Trophoblast cell (in vitro differentiated cells and primary cell): ENCODE measurements around the gene RABL2A.
"Not testable (repeated sequence)": the region's sequence is repeated elsewhere in the genome, so short reads cannot be mapped to it uniquely, and the experiment has no call there.

ENCODE experiments used
- DNase-seq, 2 donors: peaks; one replicate each; pipeline ENCODE4 v3.0.0-alpha.2; 2016
- H2AFZ ChIP-seq: 2 replicates; pipeline ENCODE4 v1.6.1; 2013; ENCODE audit warnings: low read length, moderate library complexity, mild to moderate bottlenecking; ENCODE audit not compliant: insufficient read depth, poor library complexity
- H2AK5ac ChIP-seq: 2 replicates; pipeline ENCODE4 v1.6.1; 2013; ENCODE audit warnings: mild to moderate bottlenecking, low read length
- H2BK120ac ChIP-seq: 2 replicates; pipeline ENCODE4 v1.6.1; 2013; ENCODE audit warnings: low read length, mild to moderate bottlenecking, moderate library complexity; ENCODE audit not compliant: insufficient read depth, poor library complexity
- H2BK12ac ChIP-seq: 2 replicates; pipeline ENCODE4 v1.6.1; 2013; ENCODE audit warnings: mild to moderate bottlenecking, low read length, moderate library complexity
- H2BK5ac ChIP-seq: 2 replicates; pipeline ENCODE4 v1.6.1; 2013; ENCODE audit warnings: low read length, low read depth, moderate library complexity, mild to moderate bottlenecking; ENCODE audit not compliant: poor library complexity
- H3K14ac ChIP-seq: 2 replicates; pipeline ENCODE4 v1.6.1; 2013; ENCODE audit warnings: mild to moderate bottlenecking, low read length
- H3K18ac ChIP-seq: 2 replicates; pipeline ENCODE4 v1.6.1; 2013; ENCODE audit warnings: mild to moderate bottlenecking, low read length
- H3K23ac ChIP-seq: 2 replicates; pipeline ENCODE4 v1.6.1; 2013; ENCODE audit warnings: low read length
- H3K27ac ChIP-seq: 2 replicates; pipeline ENCODE4 v1.5.1; 2013; ENCODE audit warnings: low read depth, mild to moderate bottlenecking, inconsistent platforms, low read length, moderate library complexity
- H3K27me3 ChIP-seq: 2 replicates; pipeline ENCODE4 v1.6.1; 2013; ENCODE audit warnings: inconsistent platforms, mild to moderate bottlenecking, low read length, moderate library complexity; ENCODE audit not compliant: insufficient read depth
- H3K36me3 ChIP-seq, 2 experiments: 1 replicate in 1 of 2; 2 replicates in 1 of 2; pipeline ENCODE4 v1.6.1; 2013; ENCODE audit warnings: low read length in 2 of 2, mild to moderate bottlenecking in 2 of 2, moderate library complexity in 1 of 2; ENCODE audit not compliant: insufficient read depth in 2 of 2, control insufficient read depth in 1 of 2
- H3K4ac ChIP-seq: 2 replicates; pipeline ENCODE4 v1.6.1; 2013; ENCODE audit warnings: low read depth, mild to moderate bottlenecking, low read length, moderate library complexity
- H3K4me1 ChIP-seq, 2 experiments: 1 replicate in 1 of 2; 2 replicates in 1 of 2; pipeline ENCODE4 v1.6.1; 2013; ENCODE audit warnings: low read length in 2 of 2, mild to moderate bottlenecking in 2 of 2, moderate library complexity in 1 of 2; ENCODE audit not compliant: insufficient read depth in 2 of 2, control insufficient read depth in 1 of 2
- H3K4me2 ChIP-seq: 2 replicates; pipeline ENCODE4 v1.6.1; 2013; ENCODE audit warnings: inconsistent platforms, mild to moderate bottlenecking, low read length, moderate library complexity
- H3K4me3 ChIP-seq: 2 replicates; pipeline ENCODE4 v1.5.1; 2013; ENCODE audit warnings: mild to moderate bottlenecking, low read depth, low read length, inconsistent platforms
- H3K79me1 ChIP-seq: one replicate; pipeline ENCODE4 v1.6.1; 2013; ENCODE audit warnings: low read length
- H3K79me2 ChIP-seq: 2 replicates; pipeline ENCODE4 v1.6.1; 2013; ENCODE audit warnings: low read length, mild to moderate bottlenecking; ENCODE audit not compliant: control insufficient read depth, insufficient read depth, poor library complexity
- H3K9ac ChIP-seq: 2 replicates; pipeline ENCODE4 v1.6.1; 2013; ENCODE audit warnings: mild to moderate bottlenecking, low read length
- H3K9me3 ChIP-seq: 2 replicates; pipeline ENCODE4 v1.6.1; 2013; ENCODE audit warnings: low read depth, mild to moderate bottlenecking, control low read depth, inconsistent platforms, low read length; ENCODE audit not compliant: insufficient read depth
- H4K12ac ChIP-seq: 2 replicates; pipeline ENCODE4 v1.6.1; 2013; ENCODE audit warnings: low read depth, mild to moderate bottlenecking, low read length, moderate library complexity
- H4K8ac ChIP-seq: 2 replicates; pipeline ENCODE4 v1.6.1; 2013; ENCODE audit warnings: low read depth, mild to moderate bottlenecking, low read length, moderate library complexity
- H4K91ac ChIP-seq: one replicate; pipeline ENCODE4 v1.6.1; 2013; ENCODE audit warnings: low read depth, mild to moderate bottlenecking, low read length, moderate library complexity
- WGBS: extraction: QIAGEN DNeasy Blood & Tissue Kit; methylation state at CpG from one replicate; pipeline ENCODE4 v1.1.7; 2013; ENCODE audit warnings: missing lambda C conversion rate; ENCODE audit not compliant: insufficient read length, insufficient coverage; ENCODE audit errors: extremely low coverage; 5-methylcytosine and 5-hydroxymethylcytosine counted together

RABL2A gene

GRCh38 chr2:113632849-113633345 is 5.8 kb downstream of the RABL2A start:
- H3K18ac ChIP-seq, H4K12ac ChIP-seq, H3K79me1 ChIP-seq, H3K4ac ChIP-seq, H3K4me3 ChIP-seq, H2BK12ac ChIP-seq, H2BK5ac ChIP-seq, H3K4me1 ChIP-seq, H3K9me3 ChIP-seq, H3K27ac ChIP-seq, H4K8ac ChIP-seq, H3K79me2 ChIP-seq, H3K23ac ChIP-seq, H3K9ac ChIP-seq, H2AFZ ChIP-seq, H2AK5ac ChIP-seq, H3K14ac ChIP-seq, H4K91ac ChIP-seq, H3K27me3 ChIP-seq, H2BK120ac ChIP-seq, H3K4me2 ChIP-seq, DNase-seq: not testable (repeated sequence)
- WGBS = no CpG with 5 or more reads among the region's 4 CpGs
- peaks cover 11 to 14% of the 10 kb centered on the region in 2 experiments for H3K36me3 ChIP-seq

GRCh38 chr2:113635358-113635757 is 8.3 kb downstream of the RABL2A start:
- peaks cover 11 to 12% of the 10 kb centered on the region in 2 experiments for H3K36me3 ChIP-seq
- not testable (repeated sequence) for H4K91ac ChIP-seq, H3K79me2 ChIP-seq, H3K4me1 ChIP-seq, H3K23ac ChIP-seq, H3K9ac ChIP-seq, H4K12ac ChIP-seq, H3K79me1 ChIP-seq, H3K4ac ChIP-seq, H2AK5ac ChIP-seq, H3K4me3 ChIP-seq, H3K27me3 ChIP-seq, H3K14ac ChIP-seq, H3K4me2 ChIP-seq, H2BK5ac ChIP-seq, H2BK12ac ChIP-seq, H3K27ac ChIP-seq, H4K8ac ChIP-seq, H2BK120ac ChIP-seq, DNase-seq, H2AFZ ChIP-seq, H3K9me3 ChIP-seq, H3K18ac ChIP-seq
- WGBS = no CpG with 5 or more reads among the region's 12 CpGs

GRCh38 chr2:113636226-113636625 is 9.2 kb downstream of the RABL2A start:
- H3K79me2 ChIP-seq, H3K4me2 ChIP-seq, H2BK120ac ChIP-seq, H4K12ac ChIP-seq, H2AK5ac ChIP-seq, H3K27ac ChIP-seq, DNase-seq, H3K14ac ChIP-seq, H3K9ac ChIP-seq, H3K4ac ChIP-seq, H3K27me3 ChIP-seq, H3K4me3 ChIP-seq, H4K8ac ChIP-seq, H3K18ac ChIP-seq, H3K9me3 ChIP-seq, H4K91ac ChIP-seq, H2AFZ ChIP-seq, H2BK5ac ChIP-seq, H3K4me1 ChIP-seq, H3K23ac ChIP-seq, H2BK12ac ChIP-seq, H3K79me1 ChIP-seq: not testable (repeated sequence)
- WGBS = no CpG with 5 or more reads among the region's 4 CpGs
- peaks cover 10 to 11% of the 10 kb centered on the region in 2 experiments for H3K36me3 ChIP-seq

- H3K4me2 ChIP-seq, H2BK12ac ChIP-seq, H3K27ac ChIP-seq, H2AK5ac ChIP-seq, H2BK5ac ChIP-seq, H3K79me1 ChIP-seq, H3K27me3 ChIP-seq, H3K4me1 ChIP-seq, H3K9me3 ChIP-seq, H3K79me2 ChIP-seq, H3K4ac ChIP-seq, DNase-seq, H3K4me3 ChIP-seq, H3K18ac ChIP-seq, H3K23ac ChIP-seq, H4K8ac ChIP-seq, H2BK120ac ChIP-seq, H3K36me3 ChIP-seq, H3K14ac ChIP-seq, H4K12ac ChIP-seq, H3K9ac ChIP-seq, H4K91ac ChIP-seq, H2AFZ ChIP-seq: not testable (repeated sequence)
- no CpG with 5 or more reads among the region's 3 CpGs for WGBS
These were observed 11.0 kb downstream of the RABL2A start for GRCh38 chr2:113638084-113638483.
